ENCODE data around the gene SYT1.
"Not testable (repeated sequence)": the region's sequence is repeated elsewhere in the genome, so short reads cannot be mapped to it uniquely, and the experiment has no call there.

The SYT1 gene

DNA sequence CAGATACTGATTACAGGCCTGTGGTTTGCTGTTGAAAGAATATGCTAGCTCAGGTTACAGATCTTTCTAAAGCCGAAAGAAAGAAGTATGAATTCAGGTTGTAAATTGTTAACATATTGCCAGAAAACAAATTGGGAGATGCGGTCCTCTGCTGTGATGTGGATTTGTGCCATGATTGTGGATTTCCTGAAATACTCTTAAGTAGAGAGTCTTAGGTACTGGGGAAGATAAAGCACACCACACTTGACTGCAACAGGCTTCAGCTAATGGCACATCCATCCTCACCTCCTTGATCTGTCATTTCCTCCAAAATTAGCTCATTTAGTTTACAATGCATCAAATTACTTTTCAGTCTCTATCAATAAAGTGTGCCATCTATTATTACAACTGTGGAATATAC is 279.2 kb downstream of the SYT1 start:
- no peak for DNase-seq

DNA sequence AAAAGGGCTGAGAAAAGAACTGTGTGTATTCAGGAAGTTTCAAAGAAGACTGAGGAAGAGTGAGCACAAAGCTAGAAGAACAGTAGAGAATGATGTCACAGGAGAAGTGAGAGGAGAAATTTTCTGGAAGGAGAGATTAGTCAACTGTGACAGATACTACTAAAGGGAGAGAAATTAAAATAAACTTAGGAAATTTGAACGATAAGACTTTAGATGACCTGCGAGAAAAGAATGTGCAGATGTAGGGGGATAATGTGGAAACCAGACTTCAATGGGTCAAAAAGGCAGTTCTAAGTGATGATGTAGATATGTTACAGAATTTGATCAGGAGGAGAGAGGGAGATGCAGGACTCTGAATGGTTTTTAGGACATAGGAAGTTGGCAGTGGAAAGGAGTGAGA is 287.4 kb downstream of the SYT1 start:
- DNase-seq, result no peak

DNA sequence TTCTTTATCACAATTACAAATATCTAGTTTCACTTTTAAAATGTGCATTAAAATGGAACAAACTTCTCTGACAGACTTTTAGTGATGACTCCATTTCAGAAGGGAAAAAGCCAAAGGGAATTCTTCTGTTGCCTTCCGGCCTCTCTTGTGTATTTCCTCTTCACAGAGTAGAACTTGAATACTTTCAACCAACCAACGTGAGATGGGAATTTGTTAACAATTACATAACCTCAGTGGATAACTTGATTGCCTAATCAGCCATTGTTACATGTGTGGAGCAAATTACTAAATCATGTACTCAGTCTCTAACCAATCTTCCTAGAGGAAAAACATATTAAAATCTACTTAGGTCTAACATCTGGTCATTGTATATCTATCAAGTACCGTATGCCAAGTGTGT is 291.1 kb downstream of the SYT1 start:
- DNase-seq, result no peak

DNA sequence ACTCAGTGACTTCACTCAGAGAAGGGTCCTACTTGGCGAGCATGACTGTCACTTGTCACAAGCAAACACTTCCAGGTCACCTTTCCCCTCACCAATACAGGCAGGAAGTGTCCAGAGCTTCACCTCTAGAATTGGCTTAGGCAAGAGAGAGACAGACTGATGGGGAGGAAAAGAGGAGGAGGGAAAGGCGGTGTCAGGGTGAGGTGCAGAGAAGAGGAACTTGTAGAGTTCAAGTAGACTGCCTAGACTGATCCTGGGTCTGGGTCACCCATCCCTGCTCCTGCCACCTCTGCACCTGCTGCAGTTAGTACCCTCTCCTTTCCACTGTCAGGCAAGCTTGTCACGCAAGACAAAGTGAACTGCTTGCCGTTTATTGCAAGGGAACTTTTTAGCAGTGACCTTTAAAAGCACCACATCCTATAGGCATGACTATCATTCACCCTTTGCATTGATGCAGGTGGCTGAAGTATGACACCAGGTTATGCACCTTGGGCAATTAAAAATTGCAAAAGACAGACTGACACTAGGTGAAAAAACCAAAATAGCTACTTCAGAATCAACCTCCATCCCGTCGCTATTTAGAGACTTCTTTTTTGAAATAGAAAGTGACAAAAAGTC is 292.4 kb downstream of the SYT1 start:
- no peak for DNase-seq

DNA sequence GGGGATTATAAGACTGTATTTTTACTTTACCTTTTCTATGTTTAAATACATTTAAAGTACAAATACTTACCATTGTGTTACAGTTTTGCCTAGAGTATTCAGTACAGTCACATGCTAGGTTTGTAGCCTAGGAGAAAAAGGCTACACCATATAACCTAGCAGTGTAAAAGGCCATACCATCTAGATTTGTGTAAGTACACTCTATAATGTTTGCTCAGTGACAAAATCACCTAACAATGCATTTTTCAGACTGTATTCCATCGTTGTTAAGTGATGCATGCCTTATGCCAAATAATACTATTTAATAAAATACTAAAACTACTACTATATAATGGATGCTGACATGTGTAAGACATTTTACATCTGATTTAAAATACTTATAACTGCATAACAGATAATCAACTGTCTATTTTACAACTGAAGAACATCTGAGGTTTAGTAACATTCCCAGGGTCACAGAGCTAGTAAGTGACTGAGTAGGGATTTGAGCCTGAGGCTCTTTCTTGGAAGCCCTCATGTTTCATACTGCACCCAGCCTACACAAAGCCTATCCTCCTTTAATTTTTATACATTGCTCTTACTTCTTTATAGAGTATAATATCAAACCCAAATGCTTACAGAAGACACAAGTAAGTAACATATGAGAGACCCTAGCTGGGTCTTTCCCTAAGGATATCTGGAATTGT is 296.8 kb downstream of the SYT1 start:
- no peak for DNase-seq

DNA sequence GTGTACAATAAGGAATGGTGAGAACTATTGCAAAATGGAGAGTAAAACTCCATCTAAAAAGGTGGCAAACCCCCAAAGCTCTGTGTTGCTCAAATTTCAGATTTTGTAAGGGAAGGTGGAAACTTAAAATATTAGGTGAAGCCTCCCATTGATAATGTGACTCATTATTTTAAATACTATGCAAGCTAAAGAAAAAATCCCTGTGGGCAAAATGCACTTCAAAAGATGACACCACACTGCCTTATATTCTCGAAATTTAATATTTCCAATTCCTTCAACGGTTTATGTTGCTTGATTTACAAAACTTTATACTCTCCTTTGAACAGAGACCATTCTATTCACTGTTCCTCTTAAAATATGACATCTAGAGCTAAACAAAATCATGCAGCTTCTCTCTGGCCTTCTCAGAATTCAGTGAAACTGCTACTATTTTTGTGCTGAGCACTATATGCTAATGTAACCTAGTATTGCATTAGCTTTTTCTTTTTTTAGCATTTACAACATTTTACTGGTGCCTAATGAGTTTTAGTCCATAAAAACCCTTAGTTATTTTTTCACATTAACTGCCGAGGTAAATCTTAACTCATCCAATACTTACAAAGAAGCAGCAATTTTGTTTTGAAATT is 297.7 kb downstream of the SYT1 start:
- no peak for DNase-seq

DNA sequence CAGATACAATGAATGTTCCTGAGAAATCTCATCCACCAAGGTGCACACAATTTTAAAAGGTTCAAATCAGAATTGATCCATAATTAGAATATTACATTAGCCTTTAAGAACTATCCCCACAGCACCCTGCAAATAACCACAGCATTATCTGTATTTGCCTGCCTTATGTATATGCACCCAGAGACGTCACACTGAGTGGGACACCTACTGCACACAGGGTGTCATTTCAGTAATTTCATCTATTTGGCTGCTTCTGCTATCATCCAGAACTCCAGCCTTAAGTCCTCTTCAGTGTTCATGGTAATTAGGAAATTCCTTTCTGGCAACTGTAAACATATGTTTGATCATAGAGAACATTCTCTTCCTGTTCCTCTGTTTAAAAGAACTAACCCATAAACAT is 298.4 kb downstream of the SYT1 start:
- no peak for DNase-seq

DNA sequence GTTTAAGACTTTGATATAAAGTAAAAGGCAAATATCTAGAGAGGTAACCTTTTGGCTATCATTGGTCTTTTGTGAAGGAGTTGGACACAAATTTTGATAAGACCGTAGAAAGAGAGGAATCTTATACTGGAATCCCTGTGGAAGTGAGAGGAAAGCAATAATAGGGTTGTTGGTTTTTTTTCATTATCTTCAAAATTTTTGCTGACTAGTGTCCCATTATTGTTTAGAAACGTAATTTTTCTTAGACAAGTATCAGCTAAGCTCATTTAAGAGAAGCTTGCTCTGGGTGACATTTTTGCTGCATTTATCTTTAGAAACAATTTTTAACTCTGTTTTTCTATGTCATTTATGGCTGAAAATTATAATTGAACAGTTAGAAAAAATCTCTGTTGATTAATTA is 300.3 kb downstream of the SYT1 start:
- DNase-seq, result no peak

DNA sequence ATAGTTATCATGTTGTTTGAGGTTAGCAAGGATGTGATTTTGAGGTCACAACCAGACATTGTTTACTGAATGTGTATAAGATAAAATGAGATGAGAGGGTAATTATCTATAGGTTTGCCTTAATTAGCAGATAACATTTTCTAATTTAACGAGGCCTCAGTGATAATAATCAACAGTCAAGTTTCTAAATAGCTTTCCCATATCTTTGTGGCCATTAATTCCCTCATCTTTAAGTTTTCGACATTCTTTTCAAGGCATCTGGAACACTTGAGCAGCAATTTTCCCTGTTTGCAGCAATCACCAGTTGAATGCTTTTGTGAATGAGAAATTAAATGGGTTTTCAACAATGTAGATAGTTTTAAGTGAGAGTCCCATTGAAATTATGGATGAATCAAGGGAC is 304.1 kb downstream of the SYT1 start:
- DNase-seq, result no peak

DNA sequence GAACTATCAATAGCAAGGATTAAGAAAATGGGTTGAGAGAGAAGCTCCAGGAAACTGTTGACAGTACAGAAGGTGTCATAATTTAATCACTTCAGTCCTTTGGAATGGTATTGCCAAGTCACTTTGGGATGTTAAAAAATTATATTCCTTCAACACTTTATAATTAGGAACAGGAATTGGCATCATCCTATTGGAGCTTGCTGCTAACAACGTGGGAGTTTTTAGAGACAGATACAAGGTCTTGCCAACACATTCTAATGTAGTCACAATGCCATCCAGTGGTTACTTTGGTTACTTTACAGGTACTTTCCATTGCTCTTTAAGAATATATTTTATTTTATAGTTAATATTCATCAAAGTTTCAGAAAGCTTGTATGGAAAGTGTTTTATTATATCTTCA is 310.1 kb downstream of the SYT1 start:
- DNase-seq, result no peak

DNA sequence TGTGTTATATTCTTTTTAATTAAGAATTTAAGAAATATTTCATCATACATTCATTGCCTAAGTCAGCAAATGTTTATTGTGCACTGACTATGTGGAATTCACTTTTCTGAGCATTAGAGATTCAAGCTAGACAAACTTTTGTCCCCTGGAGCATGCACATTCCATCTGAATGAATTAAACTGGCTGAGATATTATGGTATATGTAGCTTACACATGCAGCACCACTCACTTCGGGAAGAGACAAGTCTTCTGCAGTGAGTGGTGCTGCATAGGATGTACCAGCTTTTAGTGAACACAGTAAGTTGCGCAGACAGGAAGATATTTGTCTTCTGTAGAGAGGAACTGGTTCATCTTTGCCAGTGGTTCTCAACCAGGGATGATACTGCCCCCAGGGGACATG is 318.4 kb downstream of the SYT1 start:
- DNase-seq, result no peak

DNA sequence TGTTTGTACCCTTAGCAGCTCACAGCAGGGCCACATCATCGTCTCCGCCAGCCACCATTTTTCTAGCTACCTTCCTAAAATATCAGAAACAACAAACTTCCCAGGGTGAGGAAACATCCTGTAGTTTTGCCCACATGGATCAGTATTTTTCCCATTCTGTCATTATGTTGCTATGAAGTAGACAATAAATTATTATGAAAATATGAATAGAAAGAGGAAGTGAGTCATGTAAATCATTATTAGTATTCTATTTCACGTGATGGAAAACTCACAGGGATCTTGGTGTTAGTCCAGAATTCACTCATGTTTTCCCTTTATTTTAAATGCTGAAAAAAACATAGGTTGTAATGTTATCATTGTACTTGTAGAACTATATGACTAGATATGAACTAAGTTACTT is 319.4 kb downstream of the SYT1 start:
- no peak for DNase-seq

DNA sequence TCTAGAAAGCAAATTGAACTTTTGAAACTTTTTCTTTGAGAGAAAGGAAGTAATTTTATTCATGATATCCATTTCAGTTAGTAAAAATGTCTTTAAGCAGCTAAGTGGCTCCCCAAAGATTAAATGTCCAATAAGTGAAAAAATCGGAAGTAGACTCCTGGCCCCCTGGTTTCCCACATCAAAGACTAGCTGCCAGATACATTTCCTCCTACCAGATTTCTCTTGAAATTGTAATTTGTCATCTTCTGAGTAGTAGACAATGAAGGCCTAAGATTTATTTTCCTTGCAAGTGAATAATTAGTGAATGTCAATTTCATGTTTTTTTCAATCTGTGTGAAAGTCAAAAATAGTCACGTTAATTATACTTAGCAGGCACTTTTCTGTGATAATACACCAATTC is 321.9 kb downstream of the SYT1 start:
- DNase-seq, result no peak

DNA sequence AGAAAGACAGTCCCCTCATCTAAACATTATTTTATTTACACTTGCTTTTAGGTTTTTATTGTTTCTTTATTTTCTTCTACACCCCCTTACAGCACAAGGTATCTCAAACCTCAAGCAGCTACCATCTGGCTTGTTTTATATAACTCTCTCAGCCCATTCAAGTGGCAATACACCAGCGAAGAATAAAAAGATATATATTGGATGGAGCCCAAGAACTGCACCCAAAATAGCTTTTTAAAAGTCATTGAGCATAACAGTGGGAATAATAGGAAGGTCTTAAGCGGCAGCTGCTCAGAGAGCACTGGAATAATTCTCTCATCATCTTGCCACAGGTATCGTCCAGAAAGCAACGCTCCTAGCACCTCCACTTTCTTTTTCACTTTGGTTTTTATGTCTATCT is 322.5 kb downstream of the SYT1 start:
- no peak for DNase-seq

DNA sequence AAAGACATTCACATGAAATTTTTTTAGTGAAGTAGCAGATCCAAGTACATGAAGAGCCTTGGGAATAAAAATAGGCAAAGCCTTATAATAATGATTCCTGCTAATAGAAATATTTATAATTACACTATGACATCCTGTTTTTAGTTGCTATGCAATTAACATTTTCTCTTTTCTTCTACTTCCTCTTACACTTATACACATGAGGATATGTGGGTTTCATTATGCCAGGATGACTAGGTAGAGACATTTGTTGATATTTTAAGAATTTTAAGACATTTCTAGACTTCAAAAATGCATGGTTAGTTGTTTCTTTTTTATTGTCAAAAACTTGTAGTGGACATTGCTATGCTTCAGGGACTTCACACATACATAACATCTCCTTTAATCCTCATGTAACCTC is 326.8 kb downstream of the SYT1 start:
- no peak for DNase-seq

DNA sequence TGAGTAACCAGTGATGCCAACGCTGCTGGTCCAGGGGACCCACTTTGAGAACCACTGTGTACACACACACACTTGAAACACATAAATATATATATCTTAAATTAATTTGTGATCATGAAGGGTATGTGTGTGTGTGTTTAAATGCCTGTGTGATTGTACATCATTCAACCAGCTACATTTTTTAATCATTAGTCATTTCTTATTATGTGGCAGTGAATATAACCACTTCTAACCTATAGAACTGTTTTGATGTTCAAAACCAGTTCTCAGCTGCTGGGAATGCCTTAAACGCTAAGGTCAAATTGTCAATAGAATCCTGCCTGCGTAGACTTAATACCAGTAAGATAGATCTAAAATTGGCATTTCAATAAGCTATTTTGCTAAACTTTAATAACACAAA is 330.0 kb downstream of the SYT1 start:
- no peak for DNase-seq

DNA sequence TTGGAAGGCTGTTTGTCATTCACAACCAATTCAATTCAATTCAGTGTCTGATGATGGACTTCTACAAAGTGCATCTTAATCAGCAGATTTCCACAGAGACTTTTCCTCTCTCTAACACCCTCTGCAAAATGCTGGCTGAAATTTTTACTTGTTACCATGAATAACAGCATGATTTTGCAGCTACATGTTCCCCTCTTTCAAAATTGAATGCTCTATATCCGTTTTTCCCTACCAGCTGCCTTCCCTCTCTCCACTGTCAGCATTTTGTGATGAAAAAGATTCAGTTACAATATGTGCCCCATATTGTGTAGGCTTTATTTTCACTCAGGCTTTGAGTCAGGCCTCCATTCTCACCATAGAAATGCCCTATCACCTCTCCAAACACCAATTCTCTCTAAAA is 334.6 kb downstream of the SYT1 start:
- DNase-seq, result no peak

DNA sequence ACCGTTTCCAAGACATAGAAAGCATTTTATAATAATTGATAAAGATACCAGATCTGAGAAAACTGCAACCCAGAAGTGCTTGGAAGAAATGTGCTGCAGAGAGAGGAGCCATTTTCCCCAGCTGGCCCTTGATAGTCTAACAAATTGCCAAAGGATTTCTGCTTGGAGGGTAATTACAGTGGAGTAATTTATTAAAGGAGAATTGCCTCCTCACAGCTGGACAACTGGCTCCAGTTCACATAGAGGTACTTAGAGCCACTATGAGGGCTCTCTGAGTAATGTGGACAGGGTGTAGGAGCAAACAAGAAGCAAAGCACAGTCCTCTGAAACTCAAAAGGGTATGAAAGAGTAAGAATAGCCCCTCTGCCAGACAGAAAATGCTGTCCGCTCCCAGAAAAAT is 335.6 kb downstream of the SYT1 start:
- DNase-seq, result no peak

DNA sequence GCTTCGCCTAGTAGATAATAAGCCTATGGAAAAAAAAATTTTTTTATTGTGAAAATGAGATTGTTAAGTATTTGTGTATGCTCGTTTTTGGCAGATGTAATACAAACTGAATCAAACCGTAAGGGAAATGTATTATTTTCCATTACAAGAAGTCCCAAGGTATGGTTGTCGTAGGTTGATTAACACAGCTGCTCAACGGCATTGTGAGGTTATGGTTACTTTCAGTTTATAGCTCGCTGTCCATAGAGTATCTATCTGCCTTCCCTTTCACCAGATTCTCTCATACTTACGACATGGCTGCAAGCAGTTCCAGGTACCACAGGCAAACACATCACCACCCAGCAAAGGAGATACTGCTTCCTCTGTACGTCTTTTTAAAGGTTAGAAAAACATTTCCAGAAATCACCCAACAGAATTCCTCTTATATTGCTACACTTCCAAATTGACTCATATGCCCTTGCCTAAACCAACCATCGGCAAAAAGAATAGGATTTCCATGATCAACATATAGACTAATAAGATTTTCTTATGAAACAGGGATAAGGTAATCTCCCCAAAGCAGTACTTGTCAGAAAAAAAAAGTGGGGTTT is 338.6 kb downstream of the SYT1 start:
- DNase-seq, result no peak

DNA sequence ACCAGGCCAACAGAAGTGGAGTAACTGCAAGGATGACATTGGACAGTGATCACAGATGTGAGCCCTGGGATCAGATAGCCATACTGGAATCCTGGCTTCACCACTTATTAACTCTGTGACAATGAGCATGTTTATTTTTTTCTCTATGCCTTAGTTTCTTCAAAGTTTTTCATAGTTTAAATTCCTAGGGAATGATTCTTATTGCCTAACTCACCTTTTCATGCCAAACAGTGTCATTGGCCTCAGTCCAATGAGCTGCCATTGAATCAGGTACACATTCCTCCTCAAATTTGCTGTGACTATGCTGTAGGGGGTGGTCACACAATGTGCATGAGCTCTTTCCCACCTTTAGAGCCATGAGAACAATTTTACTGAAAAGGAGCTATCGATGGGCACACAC is 342.3 kb downstream of the SYT1 start:
- no peak for DNase-seq

DNA sequence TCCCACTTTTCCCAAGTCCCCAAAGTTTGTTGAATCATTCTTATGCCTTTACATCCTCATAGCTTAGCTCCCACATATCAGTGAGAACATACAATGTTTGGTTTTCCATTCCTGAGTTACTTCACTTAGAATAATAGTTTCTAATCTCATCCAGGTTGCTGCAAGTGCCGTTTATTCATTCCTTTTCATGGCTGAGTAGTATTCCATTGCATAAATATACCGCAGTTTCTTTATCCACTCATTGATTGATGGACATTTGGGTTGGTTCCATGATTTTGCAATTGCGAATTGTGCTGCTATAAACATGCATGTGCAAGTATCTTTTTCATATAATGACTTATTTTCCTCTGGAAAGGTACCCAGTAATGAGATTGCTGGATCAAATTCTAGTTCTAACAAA is 345.8 kb downstream of the SYT1 start:
- not testable (repeated sequence) for DNase-seq

DNA sequence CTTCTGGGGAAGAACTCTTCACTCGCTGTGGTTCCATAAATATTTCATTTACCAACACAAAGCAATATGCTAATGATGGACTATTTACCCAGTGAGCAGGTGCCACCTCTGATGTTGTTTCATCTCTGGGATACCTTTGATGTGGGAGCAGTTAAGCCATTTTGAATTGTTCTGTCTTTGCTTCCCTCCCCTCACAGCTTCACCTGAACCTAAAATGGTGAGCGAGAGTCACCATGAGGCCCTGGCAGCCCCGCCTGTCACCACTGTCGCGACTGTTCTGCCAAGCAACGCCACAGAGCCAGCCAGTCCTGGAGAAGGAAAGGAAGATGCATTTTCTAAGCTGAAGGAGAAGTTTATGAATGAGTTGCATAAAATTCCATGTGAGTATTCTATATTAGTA is 352.7 kb downstream of the SYT1 start:
- no peak for DNase-seq

DNA sequence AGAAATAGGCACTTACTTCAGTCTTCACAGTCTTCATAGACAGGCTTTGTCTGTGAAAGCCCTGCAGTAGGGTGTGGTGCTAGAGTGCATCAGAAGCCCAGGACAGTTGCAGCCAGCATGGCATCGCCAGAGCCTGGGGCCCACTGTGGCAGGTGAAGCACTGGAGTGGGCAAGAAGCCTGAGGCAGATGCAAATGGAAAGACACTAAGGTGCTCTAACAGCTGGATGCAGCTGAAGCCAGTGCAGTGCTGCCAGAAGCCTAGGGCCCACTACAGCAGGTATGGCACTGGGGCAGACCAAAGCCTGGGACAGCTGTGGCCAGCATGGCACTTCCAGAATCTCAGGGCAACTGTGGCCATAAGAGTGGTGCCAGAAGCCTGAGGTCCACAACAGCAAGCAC is 358.6 kb downstream of the SYT1 start:
- DNase-seq, result no peak

DNA sequence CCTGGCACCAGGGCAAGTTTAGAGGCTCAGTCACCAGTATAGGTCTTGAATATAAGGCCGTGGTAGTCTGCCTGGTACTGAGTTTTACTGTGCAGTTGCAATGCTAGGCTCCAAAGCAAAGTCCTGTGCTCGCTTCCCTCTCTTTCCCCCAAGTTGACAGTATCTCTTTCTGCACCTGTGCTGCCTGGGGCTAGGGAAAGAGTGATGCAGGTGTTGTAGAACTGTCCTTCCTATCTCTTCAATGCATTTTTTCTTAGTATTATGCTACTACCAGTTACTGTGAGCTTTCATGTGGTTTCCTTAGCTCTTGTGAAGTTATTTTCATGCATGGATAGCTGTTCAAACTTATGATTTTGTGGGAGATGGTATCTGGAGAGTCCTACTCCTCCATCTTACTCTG is 359.2 kb downstream of the SYT1 start:
- DNase-seq, result no peak
